Activated CD4-positive, alpha-beta T cell treated with anti-CD3 and anti-CD28 coated beads, Interleukin-2, Interleukin-6, amounts not matched to agents 100 ng/mL and 50 ng/mL, durations not matched to agents 16 hours and 8 hours (primary cell): ENCODE measurements around the gene SSBP4.

Source experiments
- DNase-seq: peaks from one replicate; pipeline ENCODE4 v3.0.0-alpha.2; 2020

The SSBP4 gene

GRCh38 chr19:18434411-18435175 lies 15.4 kb downstream of the SSBP4 start:
- no peak for DNase-seq

- no peak for DNase-seq
These were observed 16.1 kb downstream of the SSBP4 start for GRCh38 chr19:18435178-18435841.

DNA sequence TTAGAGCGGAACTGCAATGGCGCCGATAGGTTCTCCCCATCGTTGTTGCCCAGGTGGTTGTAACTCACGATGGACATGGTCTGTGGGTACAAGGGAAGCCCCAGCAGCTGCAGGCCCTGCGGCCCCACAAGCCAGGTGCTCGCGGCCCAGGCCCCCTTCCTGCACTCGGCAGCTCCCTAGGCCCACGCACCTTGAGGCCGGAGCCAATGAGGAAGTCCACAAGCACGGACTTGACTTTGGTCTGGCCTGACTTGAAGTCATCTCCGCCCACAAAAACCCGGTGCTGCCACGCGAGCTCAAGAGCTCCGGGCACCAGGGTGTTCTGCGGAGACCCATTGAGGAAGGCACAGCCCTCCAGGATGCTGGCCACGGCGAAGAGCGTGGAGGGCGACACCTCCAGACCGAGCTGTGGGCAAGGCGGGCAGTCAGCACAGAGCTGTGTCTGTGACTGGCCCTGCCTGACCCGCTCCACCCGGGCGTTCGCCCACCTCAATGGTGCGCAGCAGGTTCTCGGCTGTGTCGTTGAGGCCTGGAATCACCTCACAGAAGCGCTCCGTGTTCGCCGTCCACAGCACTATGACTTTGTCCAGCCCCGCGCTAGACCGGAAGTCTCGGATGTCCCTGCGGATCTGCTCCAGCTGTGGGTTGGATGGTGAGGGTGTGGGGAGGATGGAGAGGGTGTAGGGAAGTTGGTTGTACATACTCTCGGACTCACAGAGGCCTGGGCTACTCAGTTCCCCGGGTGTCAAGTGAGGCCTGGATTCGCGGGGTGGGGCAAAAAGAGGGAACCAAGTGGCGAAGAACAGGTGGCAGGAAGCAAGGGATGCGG lies 16.9 kb downstream of the SSBP4 start:
- no peak for DNase-seq

GRCh38 chr19:18436671-18437490 lies 17.7 kb downstream of the SSBP4 start:
- DNase-seq: peak; percentile 81

DNA sequence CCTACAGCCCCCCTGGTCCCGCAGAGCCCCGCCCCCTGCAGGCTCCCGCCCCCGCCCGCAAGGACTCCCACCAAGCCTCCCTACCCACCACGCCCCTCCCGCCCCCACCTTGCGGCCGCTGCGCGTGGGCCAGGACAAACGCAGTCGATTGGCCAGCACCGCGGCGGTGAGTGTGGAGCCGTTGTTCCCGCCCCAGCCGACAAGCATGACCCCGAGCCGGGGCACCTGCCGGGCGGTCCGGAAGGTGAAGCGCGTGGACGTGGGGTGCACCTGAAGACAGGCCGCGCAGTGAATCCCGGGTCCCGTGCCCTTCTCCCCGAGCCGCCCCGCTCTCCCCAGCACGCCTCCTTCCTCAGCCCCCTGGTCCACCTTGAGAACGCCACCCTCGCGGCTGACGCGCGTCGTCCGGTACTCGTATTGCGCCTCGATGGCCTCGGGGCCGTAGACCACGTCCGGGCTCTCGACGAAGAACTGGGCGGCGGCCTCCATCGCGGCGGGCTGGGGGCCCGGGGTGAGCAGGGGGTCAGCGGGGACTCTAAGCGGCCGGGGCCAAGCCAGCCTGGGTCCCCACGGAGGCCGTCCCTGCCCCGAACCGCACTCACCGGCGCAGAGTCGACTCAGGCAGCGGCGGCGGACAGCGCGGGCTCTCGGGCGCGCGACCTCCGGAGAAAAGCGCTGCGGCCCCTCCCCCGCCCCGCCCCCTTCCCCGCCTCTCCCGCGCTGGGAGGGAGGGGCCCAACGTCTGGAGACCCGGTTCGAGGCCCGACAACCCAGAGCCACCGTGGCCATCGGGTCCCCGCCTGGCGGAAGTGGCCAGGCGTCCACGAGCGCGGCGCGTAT lies 18.5 kb downstream of the SSBP4 start, which contains the start of gene ISYNA1:
ISYNA1 (minus strand) TSS at position 643 of the 840 bp plus-strand sequence; CDS start at position 489, 154 bp downstream.
- no peak for DNase-seq

DNA sequence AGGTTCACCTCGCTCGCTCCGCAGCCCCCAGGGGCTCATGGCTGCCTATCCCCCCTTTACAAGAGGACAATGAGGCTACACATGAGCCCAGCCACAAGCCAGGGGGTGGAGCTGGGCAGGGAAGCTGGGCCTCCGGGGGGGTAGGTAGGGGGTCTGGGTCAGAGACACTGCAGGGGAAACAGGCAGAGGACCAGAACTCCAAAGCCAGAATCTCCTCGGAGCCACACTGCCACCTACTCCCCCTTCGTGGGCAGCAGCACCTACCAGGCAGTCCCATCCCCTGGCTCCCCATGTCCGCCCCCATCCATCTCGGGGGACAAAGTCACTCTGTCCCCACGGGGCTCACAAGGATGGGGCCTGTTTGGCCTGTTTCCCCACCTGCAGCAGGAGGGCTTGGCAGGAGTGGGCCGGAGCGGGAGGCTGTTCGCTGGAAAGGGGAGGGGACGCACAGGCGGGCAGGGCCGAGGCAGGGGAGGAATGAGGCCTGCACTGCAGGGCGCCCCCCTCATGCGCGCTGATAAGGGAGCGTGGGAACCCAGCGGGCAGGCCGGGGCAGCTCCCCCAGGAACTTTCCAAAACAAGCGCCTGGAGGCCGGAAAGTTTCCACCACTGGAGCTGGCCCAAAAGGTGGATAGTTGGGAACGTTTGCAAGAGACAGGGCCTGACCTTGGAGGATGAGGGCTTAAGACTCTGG lies 19.3 kb downstream of the SSBP4 start:
- DNase-seq: no peak

- DNase-seq: no peak
These were observed 20.1 kb downstream of the SSBP4 start for GRCh38 chr19:18439025-18439909.

DNA sequence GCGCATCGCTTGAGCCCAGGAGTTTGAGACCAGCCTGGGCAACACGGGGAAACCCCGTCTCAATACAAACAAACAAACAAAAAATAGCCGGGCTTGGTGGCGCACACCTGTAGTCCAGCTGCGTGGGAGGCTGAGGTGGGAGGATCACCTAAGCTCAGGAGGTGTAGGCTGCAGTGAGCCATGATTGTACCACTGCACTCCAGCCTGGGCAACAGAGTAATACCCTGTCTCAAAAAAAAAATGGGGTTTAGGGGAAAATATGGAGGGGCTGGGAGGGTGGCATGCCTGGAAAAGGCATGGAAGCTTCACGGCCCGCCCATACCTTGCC lies 20.7 kb downstream of the SSBP4 start:
- DNase-seq: no peak

DNA sequence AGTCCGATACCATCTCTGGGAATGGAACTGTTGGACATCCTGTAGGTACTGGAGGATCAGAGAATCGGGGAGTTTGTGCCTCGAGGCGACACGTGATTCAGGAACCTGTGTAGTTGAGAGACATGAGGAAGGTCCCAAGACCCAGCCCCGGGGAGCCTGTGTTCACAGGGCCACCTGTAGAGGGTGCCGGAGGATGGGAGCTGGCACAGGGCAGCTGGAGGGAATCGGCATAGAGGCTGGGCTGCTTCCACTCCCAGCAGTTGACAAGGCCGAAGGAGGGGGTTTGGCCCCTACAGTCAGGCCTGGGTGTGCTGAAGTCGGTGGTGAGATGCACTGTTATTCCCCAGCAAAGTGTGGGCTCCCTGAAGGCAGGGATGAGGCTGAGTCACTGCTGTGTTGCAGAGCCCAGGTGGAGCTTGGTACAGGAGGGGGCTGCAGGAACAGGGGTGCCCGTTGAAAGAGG lies 21.2 kb downstream of the SSBP4 start:
- DNase-seq: peak; percentile 46

DNA sequence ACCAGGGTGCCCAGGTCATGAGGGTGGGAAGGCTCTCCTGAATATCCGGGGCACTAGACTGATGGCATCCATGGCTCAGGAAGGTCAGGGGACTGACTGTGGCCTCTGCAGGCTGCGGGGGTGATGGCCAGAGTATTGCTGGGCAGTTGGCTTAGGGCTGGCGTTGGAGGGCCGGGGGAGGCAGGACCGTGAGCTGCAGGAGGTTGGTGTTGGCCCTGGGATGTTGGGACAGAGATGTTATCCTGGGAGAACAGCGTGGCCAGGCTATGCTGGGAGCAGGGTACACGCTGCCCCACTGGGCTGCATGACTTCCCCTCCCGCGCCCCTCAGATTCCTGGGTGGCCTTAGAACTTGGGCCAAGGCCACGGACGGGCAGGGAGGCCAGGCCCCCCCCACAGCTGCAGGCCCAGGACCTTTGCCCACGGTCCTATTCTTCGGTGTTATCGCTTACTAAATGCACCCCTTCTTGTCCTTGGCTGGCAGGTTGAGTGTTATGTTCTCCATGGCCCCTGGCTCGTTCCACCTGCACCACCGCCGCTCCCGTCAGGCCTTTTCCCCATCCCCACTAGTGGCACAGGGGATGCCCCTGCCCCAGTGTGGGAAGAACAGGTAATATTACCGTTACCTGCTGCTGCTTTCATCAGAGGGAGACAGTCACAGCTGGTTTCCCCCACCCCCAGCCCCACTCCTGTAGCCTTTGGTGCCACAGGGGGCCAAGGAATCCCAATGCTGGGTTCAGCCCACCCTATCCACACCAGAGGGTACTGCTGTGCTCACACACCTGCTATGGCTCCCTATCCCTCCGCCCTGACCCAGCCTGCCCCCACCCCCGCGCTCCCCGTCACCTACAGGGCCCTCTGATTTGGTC lies 22.0 kb downstream of the SSBP4 start:
- DNase-seq: no peak

DNA sequence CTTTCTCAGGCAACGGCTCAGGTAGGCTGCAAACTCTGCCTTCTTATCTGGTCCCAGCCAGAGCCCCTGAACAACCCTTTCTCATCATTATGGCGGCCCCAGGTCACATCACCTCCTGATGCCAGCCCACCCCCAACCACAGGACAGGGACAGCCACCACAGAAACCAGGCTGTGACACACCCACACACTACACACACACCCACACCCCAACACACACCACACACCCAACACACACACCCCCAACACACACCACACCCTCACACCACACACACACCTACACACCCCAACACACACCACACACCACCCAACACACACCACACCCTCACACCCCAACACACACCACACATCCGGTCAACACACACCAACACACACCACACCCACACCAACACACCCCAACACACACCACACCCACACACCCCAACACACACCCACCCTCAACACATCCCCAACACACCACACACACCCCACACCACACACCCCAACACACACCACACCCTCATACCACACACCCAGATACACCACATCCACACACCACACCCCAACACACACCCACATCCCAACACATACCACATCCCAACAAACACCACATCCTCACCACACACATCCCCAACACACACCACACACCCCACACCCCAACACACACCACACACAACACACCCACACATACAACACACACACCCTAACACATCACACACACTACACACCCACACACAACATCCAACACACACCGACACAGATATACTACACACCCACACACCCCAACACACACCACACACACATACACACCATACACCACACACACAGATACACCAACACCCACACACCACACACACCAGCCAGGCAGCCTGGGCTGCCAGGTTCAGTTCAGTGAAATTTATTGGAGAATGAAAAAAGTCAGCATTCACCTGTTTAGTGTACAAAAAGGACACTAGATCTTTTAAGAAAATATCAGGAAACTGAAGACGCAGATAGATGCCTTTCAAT lies 22.9 kb downstream of the SSBP4 start:
- no peak for DNase-seq

- no peak for DNase-seq
These were observed 23.7 kb downstream of the SSBP4 start for GRCh38 chr19:18442941-18443340.

DNA sequence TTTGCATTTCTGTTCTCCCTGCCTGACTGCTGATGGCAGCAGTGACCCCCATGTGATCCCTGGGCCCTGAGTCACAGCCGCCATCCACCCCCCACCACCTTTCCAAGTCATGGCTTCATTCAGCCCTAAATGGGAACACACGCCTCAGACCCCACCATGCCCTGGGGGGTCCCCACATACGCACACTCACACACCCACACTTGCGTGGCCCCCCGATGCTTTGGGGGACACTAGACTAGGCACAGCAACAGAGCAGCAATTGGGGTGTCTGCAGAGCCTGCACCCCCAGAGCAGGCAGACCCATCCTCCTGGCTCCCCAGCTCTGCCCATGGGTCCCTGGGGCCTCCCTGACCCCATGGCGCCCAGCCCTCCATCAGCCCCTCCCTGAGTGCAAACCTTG lies 24.2 kb downstream of the SSBP4 start:
- no peak for DNase-seq

- DNase-seq: no peak
These were observed 24.6 kb downstream of the SSBP4 start for GRCh38 chr19:18443831-18444230.

- no peak for DNase-seq
These were observed 25.3 kb downstream of the SSBP4 start for GRCh38 chr19:18444513-18444912.

GRCh38 chr19:18445262-18445948 lies 26.2 kb downstream of the SSBP4 start:
- DNase-seq: no peak
